Forelimb muscle (tissue), 1 donor: Measurements from ENCODE around the gene CPNE6. TPM values are rescaled to one million over a fixed set of nuclear protein-coding genes. Genes with fewer than 3 reads are reported as not detected.

Experiments used
- DNase-seq: peaks from one replicate; pipeline ENCODE4 v3.0.0-alpha.2; 2013; ENCODE audit warnings: low read depth
- polyA plus RNA-seq: library from polyadenylated mRNA; unstranded; fragments of 120-200 nt; gene quantifications from one replicate; pipeline ENCODE4 v1.2.1, GENCODE V29; 2013; ENCODE audit not compliant: insufficient read length

Gene CPNE6
- polyA plus RNA-seq, 1 donor: not detected

GRCh38 chr14:24085215-24085614 lies 13.9 kb downstream of the CPNE6 start:
- no peak for DNase-seq

- DNase-seq: no peak
These were observed 15.0 kb downstream of the CPNE6 start for GRCh38 chr14:24086193-24086955.

GRCh38 chr14:24087004-24087403 lies 15.6 kb downstream of the CPNE6 start:
- no peak for DNase-seq

GRCh38 chr14:24088095-24088494 lies 16.7 kb downstream of the CPNE6 start:
- DNase-seq: no peak

GRCh38 chr14:24089890-24090289 lies 18.5 kb downstream of the CPNE6 start:
- no peak for DNase-seq

GRCh38 chr14:24092110-24092504 lies 20.7 kb downstream of the CPNE6 start:
- DNase-seq: no peak

DNA sequence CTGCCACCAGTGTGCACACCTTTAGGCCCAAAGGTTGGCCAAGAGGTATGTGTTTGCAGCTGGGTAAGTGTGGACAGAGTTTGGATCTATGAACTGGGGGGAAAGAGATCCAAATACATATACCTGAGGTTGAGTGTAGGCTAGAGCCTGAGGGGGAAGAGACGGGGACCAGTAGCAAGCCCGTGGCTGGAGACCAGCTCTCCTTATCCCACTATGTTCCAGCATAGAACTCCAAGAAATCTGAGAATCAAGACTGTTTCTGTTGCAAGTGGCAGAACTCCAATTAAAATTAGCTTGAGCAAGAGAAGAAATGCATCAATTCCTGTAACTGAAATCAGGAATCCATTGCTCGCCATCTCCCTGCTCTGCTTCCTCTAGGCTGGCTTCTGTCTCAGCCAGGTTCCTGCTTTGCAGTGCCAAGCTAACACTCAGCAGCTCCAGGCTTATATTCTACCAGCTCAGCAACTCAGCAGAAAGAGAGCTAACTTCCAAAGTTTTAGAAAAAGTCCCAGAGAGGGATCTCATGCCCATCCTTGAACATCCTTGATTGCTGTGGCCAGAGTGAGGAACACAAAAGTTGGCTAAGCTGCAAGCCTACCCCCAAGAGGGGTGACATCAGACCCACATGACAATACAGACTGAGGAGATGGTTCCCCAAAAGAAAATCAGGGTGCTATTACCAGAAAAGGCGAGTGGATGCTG lies 21.3 kb downstream of the CPNE6 start:
- DNase-seq: no peak

DNA sequence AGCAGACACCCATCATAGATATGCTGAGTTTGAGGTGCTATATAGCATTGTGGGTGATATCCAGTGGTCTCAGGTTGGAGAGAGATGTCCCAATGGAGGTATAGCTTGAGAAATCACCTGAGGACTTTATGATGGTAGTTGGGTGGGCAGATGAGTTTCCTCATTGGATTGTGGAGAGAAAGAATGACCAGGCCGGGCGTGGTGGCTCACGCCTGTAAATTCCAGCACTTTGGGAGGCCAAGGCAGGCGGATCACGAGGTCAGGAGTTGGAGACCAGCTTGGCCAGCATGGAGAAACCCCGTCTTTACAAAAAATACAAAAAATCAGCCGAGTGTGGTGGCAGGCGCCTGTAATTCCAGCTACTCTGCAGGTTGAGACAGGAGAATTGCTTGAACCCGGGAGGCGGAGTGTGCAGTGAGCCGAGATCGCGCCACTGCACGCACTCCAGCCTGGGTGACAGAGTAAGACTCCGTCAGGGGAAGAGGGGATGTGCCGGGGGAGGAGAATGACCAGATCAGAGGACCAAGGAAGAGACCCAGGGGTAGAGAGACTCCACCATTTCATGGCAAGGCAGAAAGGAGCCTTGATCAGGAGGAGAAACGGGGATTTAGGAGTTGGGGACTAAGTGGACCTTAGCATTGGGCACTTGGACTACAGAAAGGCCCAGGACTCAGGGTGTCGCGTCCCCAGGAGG lies 22.0 kb downstream of the CPNE6 start:
- no peak for DNase-seq

GRCh38 chr14:24093901-24094840 lies 22.8 kb downstream of the CPNE6 start, which contains the start of gene PCK2:
PCK2 (plus strand) TSS chr14:24094311; CDS start chr14:24094406, 95 bp downstream.
- DNase-seq: no peak

DNA sequence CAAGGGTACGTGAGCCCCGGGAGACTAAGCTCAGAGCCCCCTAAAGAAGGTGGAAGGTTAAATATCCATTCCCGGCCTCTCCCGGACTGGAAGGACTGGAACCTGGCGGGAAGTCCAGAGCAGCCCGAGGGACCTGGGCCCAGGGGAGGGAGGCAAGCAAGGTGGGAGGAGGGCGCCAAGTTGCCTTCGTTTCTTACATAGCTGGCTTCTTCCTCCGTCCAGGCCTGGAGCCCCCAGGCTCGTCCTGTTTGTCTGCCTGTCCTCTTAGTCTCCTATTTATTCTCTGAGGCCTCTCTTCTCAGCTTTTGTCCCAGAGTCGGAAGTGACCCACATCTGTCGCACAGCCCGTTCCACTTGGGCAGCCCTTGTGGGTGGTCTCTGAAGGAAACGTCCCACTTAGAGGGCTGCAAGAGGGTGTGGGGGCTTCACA lies 23.5 kb downstream of the CPNE6 start:
- no peak for DNase-seq

DNA sequence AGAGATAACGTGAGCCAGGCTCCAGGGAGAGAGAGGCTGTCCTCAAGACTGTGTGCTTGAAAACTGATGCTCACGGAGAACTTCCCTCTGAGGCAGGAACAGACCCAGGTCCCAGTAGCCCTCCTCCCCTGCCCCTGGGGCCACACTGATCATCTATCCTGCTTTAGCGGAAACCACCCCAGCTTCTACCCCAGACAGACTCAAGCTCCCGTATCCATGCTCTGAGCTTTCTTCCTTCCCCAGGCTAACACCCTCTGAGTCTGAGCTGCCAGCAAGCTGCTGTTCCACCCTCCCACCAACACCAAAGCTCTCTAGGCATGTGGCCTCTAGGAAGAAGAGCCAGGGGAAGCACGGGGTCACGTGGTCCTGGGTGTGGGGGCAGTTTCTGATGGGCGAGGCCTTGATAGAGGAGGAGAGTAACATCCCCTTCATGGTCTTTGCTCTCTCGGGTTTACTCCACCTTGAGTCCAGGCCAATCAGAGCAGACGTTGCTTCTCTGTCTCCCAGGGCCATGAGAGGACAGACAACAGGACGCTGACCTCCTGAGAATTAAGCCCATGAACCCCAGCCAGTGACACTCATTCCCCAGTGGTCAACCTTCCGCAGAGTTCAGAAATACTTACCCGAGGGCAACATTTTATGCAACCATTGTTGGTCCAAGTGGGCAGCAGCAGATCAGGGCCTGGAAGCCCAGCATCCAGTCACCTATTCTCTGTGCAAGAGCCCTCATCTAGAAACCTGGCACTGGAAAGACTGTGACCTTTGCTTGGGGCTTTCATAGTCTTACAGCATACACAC lies 24.1 kb downstream of the CPNE6 start:
- DNase-seq: no peak

- DNase-seq: no peak
These were observed 25.3 kb downstream of the CPNE6 start for GRCh38 chr14:24096545-24097181.

DNA sequence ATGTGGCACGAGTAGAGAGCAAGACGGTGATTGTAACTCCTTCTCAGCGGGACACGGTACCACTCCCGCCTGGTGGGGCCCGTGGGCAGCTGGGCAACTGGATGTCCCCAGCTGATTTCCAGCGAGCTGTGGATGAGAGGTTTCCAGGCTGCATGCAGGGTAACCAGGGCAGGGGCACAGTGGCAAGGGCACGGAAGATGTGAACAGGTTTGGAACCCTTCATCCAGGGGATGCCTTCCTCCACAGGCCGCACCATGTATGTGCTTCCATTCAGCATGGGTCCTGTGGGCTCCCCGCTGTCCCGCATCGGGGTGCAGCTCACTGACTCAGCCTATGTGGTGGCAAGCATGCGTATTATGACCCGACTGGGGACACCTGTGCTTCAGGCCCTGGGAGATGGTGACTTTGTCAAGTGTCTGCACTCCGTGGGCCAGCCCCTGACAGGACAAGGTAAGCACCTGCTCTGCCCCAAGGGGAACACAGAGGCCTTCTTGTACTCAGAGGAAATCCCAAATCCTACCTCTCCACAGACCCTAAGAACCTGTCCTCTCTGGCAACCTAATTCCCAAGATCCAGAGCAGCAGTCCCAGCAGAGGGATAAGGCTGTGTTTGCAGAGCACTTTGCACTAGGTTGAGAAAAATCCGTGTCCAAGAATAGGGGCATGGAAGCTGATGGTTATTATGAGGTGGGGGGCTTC lies 27.0 kb downstream of the CPNE6 start:
- DNase-seq: no peak

DNA sequence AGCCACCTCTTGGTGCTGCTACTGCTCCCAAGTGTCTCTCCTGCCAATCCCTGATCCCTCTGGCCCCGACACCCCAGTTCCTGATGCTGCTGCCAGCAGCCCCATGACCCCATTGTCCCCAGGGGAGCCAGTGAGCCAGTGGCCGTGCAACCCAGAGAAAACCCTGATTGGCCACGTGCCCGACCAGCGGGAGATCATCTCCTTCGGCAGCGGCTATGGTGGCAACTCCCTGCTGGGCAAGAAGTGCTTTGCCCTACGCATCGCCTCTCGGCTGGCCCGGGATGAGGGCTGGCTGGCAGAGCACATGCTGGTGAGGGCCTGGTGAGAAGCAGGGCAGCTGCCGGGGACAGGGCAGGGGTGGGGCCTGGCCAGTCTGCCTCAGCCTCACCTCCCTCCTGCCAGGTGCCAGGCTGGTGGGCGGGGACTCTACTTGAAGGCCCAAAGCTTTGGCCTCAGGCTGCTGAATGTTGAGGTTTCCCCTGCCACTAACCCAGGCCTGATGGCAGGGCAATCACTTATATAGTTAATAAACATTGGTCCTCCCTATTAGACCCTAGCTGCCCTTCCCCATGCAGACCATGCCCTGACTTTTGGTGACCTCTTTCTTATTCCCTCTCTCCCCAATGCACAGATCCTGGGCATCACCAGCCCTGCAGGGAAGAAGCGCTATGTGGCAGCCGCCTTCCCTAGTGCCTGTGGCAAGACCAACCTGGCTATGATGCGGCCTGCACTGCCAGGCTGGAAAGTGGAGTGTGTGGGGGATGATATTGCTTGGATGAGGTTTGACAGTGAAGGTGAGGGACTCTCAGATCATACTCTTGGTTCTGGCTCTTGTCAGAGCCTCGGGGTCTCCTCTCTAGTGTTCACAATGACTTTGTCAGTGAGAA lies 27.8 kb downstream of the CPNE6 start:
- no peak for DNase-seq

- DNase-seq: no peak
These were observed 29.0 kb downstream of the CPNE6 start for GRCh38 chr14:24100197-24100981.

GRCh38 chr14:24100982-24101494 lies 29.7 kb downstream of the CPNE6 start:
- no peak for DNase-seq

GRCh38 chr14:24102357-24103048 lies 31.1 kb downstream of the CPNE6 start:
- DNase-seq: no peak
